Adipocyte (in vitro differentiated cells): Measurements from ENCODE around the gene KANK4.
A peak's percentile ranks its signal among the peaks of the same experiment; 100 is the strongest.

Experiments used
- DNase-seq: peaks from one replicate; pipeline ENCODE4 v3.0.0-alpha.2; 2015; ENCODE audit warnings: low read depth
- H3K27me3 ChIP-seq: replicated peaks from 2 replicates; pipeline ENCODE4 v1.7.0; 2013; ENCODE audit warnings: mild to moderate bottlenecking, low read length, moderate library complexity; ENCODE audit not compliant: control insufficient read depth, insufficient read depth
- H3K36me3 ChIP-seq: 2 replicates; pipeline ENCODE4 v1.7.0; 2013; ENCODE audit warnings: low read length, mild to moderate bottlenecking, moderate library complexity; ENCODE audit not compliant: control insufficient read depth, insufficient read depth, severe bottlenecking
- H3K4me1 ChIP-seq: 2 replicates; pipeline ENCODE4 v1.7.0; 2013; ENCODE audit warnings: mild to moderate bottlenecking, low read length, moderate library complexity; ENCODE audit not compliant: control insufficient read depth, insufficient read depth
- H3K4me3 ChIP-seq: 2 replicates; pipeline ENCODE4 v1.7.0; 2013; ENCODE audit warnings: mild to moderate bottlenecking, low read length, moderate library complexity
- H3K9ac ChIP-seq: 2 replicates; pipeline ENCODE4 v1.7.0; 2013; ENCODE audit warnings: mild to moderate bottlenecking, low read length, moderate library complexity
- H3K9me3 ChIP-seq: 2 replicates; pipeline ENCODE4 v1.7.0; 2013; ENCODE audit warnings: mild to moderate bottlenecking, low read length, moderate library complexity; ENCODE audit not compliant: control insufficient read depth

The KANK4 gene

DNA sequence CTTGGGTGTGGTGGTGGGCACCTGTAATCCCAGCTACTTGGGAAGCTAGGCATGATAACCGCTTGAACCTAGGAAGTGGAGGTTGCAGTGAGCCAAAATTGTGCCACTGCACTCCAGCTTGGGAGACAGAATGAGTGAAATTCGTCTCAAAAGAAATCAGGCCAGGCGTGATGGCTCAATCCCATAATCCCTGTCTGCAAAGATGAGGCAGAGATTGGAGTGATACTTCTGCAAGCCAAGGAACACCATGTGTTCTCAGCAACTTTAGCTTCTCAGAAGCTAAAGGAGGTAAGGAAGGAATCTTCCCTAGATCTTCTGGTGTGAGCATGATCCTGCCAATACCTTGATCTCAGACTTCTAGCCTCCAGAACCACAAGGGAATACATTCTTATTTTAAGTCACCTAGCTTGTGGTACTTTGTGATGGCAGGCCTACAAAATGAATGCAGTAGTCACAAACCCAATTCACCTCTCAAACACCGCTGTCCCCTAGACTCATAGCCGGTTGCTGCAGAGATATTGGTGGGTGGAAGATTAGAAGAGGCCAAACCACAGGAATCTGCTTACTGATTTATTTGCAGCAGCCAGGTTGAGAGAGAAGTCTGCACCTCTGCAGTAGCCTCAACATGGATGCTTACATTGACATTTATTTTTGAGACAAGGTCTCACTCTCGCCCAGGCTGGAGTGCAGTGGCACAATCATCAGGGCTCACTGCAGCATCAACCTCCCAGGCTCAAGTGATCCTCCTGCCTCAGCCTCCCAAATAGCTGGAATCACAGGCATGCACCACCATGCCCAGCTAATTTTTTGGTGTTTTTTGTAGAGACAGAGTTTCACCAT lies 105.9 kb downstream of the KANK4 start:
- DNase-seq: no peak
- Histone ChIP-seq H3K4me3 (no peak overlapping the region), H3K4me1 (no peaks in the 10 kb centered on the region)

DNA sequence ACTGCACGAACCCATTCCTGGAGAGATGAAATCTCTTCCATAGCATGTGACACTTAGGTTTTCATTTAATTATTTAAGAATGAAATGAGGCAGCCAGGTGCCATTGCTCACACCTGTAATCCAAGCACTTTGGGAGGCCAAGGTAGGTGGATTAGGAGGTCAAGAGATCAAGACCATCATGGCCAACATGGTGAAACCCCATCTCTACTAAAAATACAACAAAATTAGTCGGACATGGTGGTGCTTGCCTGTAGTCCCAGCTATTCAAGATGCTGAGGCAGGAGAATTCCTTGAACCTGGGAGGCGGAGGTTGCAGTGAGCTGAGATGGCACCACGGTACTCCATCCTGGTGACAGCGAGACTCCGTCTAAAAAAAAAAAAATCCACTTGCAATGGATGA lies 106.8 kb downstream of the KANK4 start:
- Histone ChIP-seq H3K4me1 (no peaks in the 10 kb centered on the region), H3K9me3 (peaks cover 21% of the 10 kb centered on the region), H3K27me3 (no peaks in the 10 kb centered on the region), H3K36me3 (no peaks in the 10 kb centered on the region), H3K4me3 (no peak overlapping the region), H3K9ac (no peak overlapping the region)
- no peak for DNase-seq

More for the DNA sequence above, 105.9 kb downstream of the KANK4 start:
- Histone ChIP-seq H3K9me3 (peaks cover 19% of the 10 kb centered on the region), H3K36me3 (no peaks in the 10 kb centered on the region), H3K27me3 (no peaks in the 10 kb centered on the region), H3K9ac (no peak overlapping the region)

DNA sequence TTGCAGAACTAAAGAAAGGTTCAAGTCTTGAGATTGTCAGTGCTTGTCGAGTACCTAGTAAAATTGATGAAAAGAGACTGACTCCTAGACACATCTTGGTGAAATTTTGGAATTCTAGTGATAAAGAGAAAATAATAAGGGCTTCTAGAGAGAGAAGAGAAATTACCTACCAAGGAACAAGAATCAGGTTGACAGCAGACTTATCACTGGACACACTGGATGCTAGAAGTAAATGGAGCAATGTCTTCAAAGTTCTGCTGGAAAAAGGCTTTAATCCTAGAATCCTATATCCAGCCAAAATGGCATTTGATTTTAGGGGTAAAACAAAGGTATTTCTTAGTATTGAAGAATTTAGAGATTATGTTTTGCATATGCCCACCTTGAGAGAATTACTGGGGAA lies 108.3 kb downstream of the KANK4 start:
- Histone ChIP-seq H3K27me3 (no peaks in the 10 kb centered on the region), H3K4me1 (no peaks in the 10 kb centered on the region), H3K9me3 (peaks cover 29% of the 10 kb centered on the region), H3K36me3 (no peaks in the 10 kb centered on the region), H3K9ac (no peak overlapping the region), H3K4me3 (no peak overlapping the region)
- DNase-seq: no peak

DNA sequence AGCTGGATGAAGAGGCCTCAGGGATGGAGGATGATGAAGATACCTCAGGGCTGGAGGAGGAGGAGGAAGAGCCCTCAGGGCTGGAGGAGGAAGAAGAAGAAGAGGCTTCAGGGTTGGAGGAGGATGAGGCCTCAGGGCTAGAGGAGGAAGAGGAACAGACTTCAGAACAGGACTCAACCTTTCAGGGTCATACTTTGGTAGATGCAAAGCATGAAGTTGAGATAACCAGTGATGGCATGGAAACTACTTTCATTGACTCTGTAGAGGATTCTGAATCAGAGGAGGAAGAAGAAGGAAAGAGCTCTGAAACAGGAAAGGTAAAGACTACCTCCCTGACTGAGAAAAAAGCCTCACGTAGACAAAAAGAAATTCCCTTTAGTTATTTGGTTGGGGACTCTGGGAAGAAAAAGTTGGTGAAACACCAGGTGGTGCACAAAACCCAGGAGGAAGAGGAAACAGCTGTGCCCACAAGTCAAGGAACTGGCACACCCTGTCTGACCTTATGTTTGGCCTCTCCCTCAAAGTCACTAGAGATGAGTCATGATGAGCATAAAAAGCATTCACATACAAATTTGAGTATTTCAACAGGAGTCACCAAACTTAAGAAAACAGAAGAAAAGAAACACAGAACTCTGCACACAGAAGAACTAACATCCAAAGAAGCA lies 109.2 kb downstream of the KANK4 start:
- no peaks in the 10 kb centered on the region for H3K36me3 ChIP-seq
- no peak for DNase-seq
- H3K9me3 ChIP-seq: peaks cover 29% of the 10 kb centered on the region
- no peak overlapping the region for H3K9ac ChIP-seq
- H3K27me3 ChIP-seq: no peaks in the 10 kb centered on the region
- no peak overlapping the region for H3K4me3 ChIP-seq
- no peaks in the 10 kb centered on the region for H3K4me1 ChIP-seq

DNA sequence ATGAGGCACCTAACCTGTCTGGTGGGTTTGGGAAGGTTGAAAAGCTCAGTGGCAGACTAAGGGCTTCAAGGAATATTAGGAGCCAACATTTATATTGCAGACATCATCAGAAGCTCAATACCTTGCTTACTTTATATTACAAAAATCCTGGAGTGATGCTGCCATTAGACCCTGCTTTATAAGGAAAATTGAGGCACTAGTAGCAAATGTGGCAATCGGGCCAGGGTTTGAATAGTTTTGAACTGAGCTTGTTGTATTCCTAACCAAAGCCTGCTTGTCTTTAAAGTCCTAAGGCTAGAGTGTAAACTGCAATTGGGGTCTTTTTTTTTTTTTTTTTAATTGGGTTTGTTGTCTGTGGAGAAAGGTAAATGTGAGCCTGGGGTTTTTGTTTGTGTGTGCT lies 110.3 kb downstream of the KANK4 start:
- Histone ChIP-seq H3K4me3 (no peak overlapping the region), H3K9me3 (peaks cover 29% of the 10 kb centered on the region), H3K9ac (no peak overlapping the region), H3K4me1 (no peaks in the 10 kb centered on the region), H3K27me3 (no peaks in the 10 kb centered on the region), H3K36me3 (no peaks in the 10 kb centered on the region)
- DNase-seq: no peak

DNA sequence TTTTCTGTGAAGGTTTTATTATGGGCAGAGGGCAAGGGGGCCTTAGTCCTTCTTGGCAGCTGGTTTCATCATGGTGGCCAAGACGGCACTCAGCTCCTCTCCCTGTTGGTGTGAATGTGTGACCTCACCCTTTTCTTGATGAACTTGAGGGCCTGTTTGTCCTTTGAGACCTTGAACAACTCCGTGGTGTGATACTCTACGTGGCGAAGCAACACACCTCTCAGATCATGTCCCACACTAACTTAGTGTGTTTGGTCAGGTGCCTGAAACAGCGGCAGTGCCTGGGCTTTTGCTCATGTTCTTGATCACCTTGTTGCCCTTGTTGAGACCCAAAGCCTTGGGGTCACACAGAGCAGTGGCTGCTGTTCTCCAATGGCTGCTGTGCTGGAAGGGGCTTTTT lies 111.1 kb downstream of the KANK4 start:
- DNase-seq: no peak
- H3K4me1 ChIP-seq: no peaks in the 10 kb centered on the region
- peaks cover 29% of the 10 kb centered on the region for H3K9me3 ChIP-seq
- no peaks in the 10 kb centered on the region for H3K27me3 ChIP-seq
- H3K4me3 ChIP-seq: no peak overlapping the region
- no peak overlapping the region for H3K9ac ChIP-seq
- H3K36me3 ChIP-seq: no peaks in the 10 kb centered on the region

DNA sequence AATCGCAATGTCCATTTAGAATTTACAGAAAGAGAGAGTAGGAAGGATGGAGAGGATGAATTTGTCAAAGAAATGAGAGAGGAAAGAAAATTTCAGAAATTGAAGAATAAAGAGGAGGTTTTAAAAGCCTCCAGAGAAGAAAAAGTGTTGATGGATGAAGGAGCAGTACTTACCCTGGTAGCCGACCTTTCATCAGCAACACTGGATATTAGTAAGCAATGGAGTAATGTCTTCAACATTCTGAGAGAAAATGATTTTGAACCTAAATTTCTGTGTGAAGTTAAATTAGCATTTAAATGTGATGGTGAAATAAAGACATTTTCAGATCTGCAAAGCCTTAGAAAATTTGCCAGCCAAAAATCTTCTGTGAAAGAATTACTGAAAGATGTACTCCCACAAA lies 112.0 kb downstream of the KANK4 start:
- Histone ChIP-seq H3K9ac (no peak overlapping the region), H3K36me3 (no peaks in the 10 kb centered on the region), H3K4me1 (no peaks in the 10 kb centered on the region), H3K27me3 (no peaks in the 10 kb centered on the region), H3K4me3 (no peak overlapping the region), H3K9me3 (peaks cover 29% of the 10 kb centered on the region)
- no peak for DNase-seq

DNA sequence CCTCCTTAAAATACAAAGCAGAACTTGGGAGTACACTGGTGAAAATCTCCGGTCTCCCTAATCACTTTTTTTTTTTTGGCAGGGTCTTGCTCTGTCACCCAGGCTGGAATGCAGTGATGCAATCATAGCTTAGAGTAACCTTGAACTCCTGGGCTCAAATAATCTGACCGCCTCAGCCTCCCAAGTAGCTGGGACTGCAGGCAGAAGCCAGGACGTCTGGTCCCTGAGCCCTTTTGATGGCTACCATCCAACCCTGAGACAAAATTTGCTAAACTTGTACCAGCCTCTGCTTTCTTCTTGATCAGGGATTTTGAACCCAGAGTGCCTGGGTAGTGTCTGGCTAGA lies 120.5 kb downstream of the KANK4 start:
- Histone ChIP-seq H3K27me3 (peaks cover 19% of the 10 kb centered on the region), H3K36me3 (no peaks in the 10 kb centered on the region), H3K4me1 (no peaks in the 10 kb centered on the region), H3K9me3 (no peaks in the 10 kb centered on the region), H3K9ac (no peak overlapping the region), H3K4me3 (no peak overlapping the region)
- peak; percentile 35 for DNase-seq

DNA sequence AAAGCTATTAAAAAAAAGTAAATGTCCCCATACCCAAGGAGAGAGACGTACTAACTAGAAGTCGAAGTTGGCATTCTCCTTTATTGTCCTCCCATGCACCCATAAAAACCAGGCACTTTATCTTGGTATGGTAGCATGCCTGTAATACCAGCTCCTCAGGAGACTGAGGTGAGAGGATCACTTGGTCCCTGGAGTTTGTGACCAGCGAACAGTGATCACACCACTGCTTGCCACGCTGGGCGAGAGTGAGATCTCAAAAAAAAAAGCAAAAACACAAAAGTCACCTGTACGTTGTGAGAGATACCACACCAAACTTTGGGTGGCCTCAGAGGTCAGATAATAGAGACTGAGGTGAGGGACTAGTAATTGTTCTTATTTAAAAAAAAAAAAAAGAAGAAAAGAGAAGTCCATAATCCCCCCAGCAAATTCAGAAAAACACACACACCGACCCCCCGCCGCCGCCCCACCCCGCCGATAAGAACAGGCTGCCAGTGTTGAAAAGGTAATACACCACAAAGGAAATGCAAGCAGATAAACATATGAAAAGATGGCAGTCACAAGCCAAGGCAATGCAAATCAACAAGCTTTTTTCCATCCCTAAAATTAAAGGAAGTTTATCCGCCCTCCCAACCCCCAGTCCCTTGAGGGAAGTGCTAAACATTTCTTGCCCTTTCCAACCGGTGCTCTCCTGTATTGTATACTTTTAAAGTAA lies 121.0 kb downstream of the KANK4 start:
- Histone ChIP-seq H3K9ac (no peak overlapping the region), H3K27me3 (peaks cover 22% of the 10 kb centered on the region), H3K9me3 (no peaks in the 10 kb centered on the region), H3K36me3 (no peaks in the 10 kb centered on the region), H3K4me3 (no peak overlapping the region), H3K4me1 (no peaks in the 10 kb centered on the region)
- DNase-seq: no peak

DNA sequence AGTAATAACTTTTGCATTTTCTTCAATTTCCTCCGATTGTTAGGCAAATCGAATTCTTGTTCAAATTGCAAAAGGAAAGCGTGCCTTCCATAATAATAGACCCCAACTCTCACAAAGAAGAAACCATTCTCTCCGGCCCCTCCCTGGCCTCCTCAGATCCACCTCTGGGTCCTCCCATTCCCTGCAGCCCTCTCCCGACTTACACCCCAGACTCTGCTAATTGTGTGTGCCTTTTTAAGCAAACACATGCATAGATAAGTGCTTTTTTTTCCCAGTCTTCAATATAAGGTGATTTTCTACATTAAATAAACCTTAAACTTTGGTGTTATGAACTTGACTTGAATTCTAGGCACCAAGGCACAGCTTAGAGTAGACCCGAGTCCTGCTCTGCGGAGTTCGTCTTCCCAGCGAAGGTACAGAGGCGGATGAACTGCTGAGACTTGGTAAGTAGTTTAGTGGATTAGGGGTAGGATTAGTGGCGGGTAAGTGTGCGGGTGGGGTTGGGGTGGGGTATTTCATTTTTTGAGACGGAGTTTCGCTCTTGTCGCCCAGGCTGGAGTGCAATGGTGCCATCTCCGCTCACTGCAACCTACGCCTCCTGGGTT lies 123.0 kb downstream of the KANK4 start:
- H3K27me3 ChIP-seq: peaks cover 22% of the 10 kb centered on the region
- H3K36me3 ChIP-seq: no peaks in the 10 kb centered on the region
- no peak for DNase-seq
- no peak overlapping the region for H3K4me3 ChIP-seq
- no peak overlapping the region for H3K9ac ChIP-seq
- no peaks in the 10 kb centered on the region for H3K9me3 ChIP-seq
- no peaks in the 10 kb centered on the region for H3K4me1 ChIP-seq
